GM18507 (cell line): Measurements from ENCODE around the gene FDCSP.
A peak's percentile ranks its signal among the peaks of the same experiment; 100 is the strongest.
"Not testable (repeated sequence)": the region's sequence is repeated elsewhere in the genome, so short reads cannot be mapped to it uniquely, and the experiment has no call there.

ENCODE experiments used
- DNase-seq: peaks from one replicate; pipeline ENCODE4 v3.0.0; 2011; ENCODE audit warnings: low read depth; ENCODE audit not compliant: insufficient read length; ENCODE audit errors: extremely low spot score
- FAIRE-seq: peaks from 2 replicates; lab custom pipeline; 2011; peaks lifted over from hg19 to GRCh38; lab: Jason Lieb, UNC

The FDCSP gene

DNA sequence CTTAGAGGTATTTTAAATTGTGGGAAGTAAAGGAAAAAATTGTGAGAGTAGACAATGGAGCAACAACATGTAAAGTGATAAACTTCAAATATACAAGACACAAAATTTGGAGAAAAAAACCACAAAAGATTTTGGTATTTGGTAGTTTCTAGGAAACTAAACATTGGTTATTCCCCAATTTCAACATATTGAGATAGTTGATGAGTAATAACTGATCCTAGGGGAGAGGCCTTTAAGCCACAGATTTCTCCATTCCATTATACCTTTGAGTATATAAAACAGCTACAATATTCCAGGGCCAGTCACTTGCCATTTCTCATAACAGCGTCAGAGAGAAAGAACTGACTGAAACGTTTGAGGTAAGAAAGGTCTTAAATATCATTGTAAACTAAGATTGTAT, at the start of gene FDCSP:
TSS of gene FDCSP (plus strand) at position 301 of the 400 bp plus-strand sequence. CDS start 5,071 bp downstream, outside the sequence.
- no peak for DNase-seq
- FAIRE-seq = no peak

DNA sequence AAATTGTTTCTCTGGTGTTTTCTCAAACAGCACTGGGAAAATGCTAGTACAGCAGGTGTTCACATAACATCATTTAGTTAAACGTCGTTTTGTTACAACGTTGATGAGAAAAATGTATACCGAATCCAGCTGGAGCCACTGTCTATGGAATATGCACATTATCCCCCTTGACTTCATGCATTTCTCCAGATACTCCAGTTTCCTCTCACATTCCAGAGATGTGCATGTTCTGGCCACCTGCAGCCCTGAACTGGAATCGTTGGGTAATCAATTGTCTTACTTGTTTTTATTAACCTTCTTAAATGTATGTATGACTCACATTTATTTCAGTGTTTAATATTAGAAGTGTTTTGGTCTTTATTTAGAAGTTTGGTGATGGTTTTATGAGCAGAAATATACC, 48.8 kb upstream of the FDCSP start:
- FAIRE-seq (no peak), DNase-seq (no peak)

DNA sequence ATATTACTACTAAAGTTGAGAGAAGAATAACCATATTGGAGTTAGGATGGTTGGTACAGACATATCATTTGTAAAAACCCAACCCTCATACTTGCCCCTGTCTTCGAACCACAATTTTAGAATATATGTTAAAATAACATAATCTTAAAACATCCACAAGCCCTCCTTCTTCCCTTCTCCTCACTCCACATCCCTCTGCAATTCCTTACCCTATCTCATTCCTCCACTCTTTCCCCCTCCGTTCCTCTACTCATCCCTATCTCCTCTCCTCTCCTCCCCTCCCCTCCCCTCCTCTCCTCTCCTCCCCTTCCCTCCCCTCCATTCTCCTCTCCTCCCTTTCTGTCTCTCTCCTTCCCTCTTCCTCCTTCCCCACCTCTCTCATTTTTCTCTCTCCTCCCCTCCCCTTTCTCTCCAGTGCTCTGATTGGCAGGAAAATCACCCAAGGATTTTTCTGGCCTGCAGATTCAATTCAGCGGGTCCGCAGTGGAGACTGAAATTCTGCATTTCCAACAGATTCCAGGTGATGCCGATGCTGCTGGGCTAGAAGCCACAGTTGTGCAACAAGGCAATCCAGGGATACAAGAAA, 47.8 kb upstream of the FDCSP start:
- FAIRE-seq (no peak), DNase-seq (no peak)

DNA sequence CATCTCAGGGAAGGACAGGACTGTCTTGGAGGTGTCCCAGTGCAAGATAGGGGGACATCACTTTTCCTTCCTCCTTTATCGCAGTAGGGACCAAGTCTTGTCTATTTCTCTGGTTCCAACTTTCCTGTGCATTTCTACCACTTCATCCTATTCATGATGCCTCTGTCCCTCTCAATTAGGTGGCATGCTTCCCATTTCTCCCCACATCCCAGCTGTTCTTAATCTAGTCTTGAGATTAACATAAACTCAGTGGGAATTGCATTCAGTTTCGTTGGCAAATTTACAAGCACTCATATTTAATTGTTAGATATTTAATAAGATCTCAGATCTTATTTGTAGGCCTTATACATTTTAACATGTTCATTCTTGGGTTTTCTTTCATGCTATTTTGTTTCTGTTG, 46.1 kb upstream of the FDCSP start:
- no peak for FAIRE-seq

DNA sequence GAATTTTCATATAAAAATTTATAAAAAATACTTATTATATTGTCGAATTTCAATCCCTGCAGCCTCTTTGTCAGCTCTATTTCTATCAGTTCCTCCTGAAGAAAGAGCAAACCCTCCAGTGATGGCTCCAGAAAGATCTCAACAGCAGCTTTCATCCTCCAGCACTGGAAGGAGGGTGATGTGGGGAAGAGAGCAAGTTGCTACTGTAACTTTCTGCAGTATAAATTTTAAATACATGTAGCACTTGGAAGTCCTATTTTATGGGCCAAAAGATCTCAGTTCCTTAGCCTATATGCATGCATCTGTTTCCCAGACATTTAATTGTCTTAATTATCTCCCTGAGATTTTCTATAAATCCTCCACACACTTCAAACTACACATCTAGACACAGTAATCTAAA, 44.1 kb upstream of the FDCSP start:
- FAIRE-seq (no peak), DNase-seq (no peak)

More for the DNA sequence above, 46.1 kb upstream of the FDCSP start:
- no peak for DNase-seq

DNA sequence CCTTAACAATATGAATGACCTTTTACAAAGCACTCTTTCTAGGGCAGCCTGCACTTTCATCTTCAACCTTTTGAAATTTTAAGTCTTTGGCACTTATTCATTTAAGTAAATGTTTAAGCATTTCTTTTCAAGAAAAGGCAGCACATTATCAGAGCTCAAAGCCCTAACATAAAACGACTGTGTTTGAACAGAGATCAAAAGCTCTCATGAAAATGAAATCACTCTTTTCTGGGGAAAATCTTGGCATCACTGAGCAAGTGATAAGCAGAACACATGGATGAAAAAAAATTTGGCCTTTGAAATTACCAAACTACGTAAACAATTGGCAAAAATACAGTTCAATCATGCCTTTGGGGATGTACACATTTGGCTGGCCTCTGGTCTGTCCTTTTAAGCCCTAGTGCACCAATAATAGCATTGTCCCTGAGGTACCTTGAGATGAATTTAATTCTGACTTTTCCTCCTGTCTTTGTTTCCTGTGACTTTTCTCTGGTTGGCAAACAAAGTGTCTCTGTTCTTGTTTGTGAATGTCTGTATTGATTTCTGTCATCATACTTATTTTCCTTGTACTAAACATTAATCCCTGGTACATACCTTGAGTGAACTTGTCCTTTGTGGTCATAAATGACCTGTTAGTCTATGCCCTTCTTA, 43.3 kb upstream of the FDCSP start:
- DNase-seq (no peak), FAIRE-seq (no peak)

DNA sequence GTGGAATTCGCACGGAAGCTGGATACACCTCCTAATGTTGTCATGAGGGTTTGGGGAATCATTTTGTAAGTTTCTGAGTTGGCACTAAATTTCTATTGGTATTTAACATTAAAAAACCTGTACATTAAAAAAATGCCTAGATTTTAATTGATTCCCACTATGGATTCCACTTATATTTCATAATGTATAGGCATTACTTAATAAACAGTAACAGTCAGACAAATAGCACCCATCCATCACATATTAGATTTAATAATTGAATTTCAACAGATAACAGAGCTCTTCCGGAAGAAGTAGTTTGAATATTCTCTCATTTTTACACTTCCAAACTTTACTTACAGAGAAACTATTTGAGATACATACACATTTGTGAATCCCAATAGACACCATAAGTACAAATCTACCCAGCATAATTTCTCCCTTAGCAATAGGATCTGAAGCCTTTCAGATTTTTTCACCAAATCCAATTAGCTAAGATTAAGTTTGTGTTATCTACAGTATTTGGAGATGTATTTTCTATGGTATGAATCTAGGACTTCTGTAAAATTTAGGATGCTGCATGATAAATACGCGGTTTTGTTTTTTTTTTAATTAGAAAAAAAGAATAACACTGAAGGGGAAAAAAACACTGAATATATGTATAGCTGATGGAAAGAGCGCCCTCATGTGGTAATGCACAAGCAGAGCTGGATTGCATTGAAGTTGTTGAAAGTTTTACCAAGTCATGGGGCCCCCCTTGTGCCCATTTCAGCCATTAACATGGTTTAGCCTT, 42.6 kb upstream of the FDCSP start:
- DNase-seq = no peak
- FAIRE-seq = peak; percentile 67

DNA sequence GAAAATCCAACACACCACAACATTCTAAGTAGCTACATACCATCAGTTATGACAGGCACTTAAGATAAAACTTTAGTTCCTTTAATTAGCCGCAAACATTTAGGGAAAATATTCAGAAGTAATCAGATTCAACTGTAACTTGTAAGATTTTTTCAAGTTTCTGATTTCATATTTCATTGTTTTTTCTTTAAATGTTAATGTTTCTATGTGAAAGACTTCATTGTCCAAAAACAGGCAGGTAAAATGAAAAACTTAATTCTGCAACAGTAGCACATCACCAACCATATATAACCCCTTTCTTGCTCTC, 42.0 kb upstream of the FDCSP start:
- no peak for DNase-seq
- FAIRE-seq = no peak

DNA sequence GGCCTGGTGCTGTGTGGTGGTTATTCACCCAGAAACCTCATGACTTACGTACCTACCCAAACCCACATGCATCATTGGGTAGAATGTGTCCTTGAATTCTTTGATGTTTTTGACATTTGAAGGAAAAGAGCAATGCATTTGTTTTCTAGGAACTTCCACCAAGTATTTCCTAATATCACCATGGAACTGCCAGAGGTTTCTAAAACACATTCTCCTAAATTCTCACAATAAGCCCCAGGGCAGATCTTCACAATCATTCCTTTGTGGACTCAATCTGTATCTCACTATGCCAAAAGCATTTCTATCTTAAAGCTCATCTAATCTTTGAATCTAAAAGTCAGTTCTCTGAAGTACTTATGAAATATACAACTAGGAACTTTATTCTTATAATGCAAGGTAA, 38.7 kb upstream of the FDCSP start:
- no peak for FAIRE-seq
- DNase-seq = no peak

DNA sequence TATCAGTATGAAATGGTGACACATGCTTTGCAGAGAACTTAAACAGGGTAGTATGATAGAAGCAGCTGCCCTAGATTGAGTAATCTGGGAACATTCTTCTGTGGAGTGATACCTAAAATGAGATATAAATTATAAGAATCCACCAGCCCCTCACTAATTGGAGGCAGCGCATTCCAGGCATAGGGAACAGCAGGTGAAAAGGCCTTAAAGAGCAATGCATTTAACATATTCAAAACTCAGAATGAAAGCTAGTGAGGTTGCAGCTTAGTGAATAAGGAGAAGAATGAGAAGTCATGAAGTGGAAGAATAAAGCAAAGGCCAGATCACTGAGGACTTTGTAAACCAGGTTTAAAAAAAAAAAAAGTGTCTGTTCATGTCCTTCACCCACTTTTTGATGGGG, 35.3 kb upstream of the FDCSP start:
- DNase-seq (no peak), FAIRE-seq (no peak)

DNA sequence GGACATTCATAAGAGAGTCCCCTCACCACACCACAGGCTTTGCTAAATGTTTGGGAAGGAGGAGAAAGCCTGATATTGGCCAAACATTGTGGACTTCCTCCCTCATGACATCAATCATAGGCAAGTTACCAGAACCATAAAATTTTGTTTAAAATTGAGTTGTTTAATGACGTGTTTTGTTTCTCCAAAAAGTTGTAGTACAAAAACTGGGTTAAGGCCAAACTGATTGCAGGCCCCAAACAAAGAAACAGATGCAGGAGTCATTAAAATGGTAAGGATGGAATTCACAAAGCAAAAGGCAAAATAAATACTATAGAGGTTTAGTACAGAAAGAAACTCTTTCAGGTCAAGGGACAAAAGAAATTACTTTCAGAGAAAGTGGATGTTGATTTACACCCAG, 34.3 kb upstream of the FDCSP start:
- FAIRE-seq = no peak
- no peak for DNase-seq

DNA sequence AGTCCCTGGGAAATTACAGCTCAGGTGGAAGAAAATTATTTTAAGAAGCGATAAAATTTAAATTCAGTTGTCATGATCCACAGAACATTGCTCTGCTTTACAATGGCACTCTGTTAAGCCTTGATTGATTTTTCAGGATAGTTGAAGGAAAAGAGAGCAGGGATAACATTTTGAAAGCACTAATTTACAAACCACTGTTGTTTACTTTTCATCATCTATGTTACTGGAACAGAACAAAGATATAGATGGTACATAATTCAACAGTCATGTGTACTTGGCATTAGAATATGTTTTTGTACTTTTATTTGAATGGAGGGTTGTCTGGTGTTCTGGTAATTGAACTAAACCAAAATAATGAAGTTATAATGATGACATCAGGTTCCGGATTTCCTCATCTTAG, 33.0 kb upstream of the FDCSP start:
- DNase-seq = no peak
- no peak for FAIRE-seq

DNA sequence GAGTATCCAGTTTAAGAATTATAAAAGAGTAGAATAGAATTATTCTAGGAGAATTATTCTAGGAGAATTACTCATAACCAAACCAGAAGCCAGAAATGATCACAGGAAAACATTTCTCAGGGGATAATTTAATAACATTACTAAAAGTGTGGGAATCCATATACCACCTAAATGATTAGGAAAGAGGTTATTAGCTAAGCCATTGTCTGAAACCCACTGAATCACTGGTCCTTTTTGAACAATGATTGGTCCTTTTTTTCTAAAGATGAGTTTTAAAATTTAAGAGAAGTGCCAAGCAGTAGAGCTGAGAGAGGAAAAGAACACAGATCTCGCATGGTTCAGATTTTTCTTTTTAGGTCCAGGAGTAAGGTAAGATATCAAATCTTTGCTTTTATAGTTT, 30.5 kb upstream of the FDCSP start, which contains the start of gene ODAM:
TSS of gene ODAM (plus strand) at position 301 of the 400 bp plus-strand sequence. CDS start 819 bp downstream, outside the sequence.
- no peak for DNase-seq
- no peak for FAIRE-seq

DNA sequence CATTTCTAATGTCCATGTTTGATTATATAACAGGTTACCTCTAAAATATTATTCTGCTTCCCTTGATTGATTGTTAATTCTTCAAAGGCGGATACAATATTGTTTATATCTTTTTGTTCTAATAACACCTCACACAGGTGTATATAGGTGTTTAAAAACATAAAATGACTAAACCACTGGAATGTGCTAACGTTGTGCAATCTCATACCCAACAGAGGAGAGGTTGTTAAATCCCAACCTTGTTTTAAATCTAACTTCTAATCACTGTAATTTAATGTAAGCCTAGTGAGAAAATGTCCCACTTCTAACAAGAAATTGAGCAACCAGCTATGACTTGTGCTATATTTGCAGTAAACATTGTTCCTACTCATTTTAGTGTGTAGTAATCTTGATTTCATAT, 29.1 kb upstream of the FDCSP start:
- no peak for DNase-seq
- no peak for FAIRE-seq

DNA sequence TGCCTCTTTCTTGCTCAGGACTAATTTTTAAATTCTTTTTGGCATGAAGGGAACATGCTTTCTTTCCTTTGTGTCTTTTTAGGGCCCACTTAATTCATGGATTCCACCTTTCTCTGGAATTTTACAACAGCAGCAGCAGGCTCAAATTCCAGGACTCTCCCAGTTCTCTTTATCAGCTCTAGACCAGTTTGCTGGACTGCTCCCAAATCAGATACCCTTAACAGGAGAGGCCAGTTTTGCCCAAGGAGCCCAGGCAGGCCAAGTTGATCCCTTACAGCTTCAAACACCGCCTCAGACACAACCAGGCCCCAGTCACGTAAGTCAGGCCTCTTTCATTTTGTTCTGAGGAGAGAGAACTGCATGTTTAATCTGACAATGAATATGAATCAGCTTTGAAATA, 28.1 kb upstream of the FDCSP start:
- DNase-seq = no peak
- FAIRE-seq = no peak

DNA sequence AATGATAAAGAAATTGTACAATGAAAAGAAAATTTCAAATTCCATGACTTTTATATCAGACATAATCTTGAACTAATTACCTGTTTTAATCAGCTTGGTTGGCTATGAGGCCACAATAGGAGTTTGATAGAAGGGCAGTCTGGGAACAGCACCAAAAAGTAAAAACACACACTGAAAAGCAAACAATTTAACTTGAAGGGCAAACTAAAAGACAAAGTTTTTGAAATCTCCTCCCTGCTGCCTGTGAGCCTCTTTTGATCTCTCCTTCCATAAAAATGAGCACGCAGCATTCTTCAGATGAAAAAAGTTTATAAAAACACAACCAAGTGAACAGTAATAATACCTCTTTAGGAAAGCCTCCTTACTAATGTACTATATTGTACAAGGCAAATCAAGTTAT, 22.3 kb upstream of the FDCSP start:
- no peak for FAIRE-seq
- no peak for DNase-seq

DNA sequence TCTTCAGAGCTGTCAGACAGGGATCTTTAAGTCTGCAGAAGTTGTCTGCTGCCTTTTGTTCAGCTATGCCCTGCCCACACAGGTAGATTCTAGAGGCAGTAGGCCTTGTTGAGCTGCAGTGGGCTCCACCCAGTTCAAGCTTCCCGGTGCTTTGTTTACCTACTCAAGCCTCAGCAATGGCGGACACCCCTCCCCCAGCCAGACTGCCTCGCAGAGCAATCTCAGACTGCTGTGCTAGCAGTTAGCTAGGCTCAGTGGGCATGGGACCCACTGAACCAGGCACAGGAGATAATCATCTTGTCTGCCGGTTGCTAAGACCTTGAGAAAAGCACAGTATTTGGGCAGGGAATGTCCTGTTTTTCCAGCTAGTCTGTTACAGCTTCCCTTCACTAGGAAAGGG, 13.2 kb upstream of the FDCSP start:
- not testable (repeated sequence) for DNase-seq, FAIRE-seq

DNA sequence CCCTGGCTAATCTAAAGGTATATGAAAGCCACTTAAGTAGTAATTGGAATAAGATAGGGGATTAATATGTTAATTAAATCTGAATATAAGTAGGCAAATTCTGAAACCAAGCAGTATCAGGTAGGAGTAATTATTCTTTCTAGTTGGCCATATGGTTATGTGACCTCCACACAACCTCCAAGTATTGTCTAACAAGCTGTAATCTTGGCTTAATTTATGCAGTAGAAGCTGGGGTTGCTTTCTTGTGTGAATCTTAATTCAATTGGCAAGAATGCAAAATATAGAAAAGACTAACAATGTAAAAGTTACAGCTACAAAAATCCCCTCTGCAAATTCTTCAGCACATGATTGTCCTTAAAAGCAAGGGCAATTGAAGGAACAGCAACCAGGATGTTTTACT, 9.8 kb upstream of the FDCSP start:
- FAIRE-seq, DNase-seq: not testable (repeated sequence)

DNA sequence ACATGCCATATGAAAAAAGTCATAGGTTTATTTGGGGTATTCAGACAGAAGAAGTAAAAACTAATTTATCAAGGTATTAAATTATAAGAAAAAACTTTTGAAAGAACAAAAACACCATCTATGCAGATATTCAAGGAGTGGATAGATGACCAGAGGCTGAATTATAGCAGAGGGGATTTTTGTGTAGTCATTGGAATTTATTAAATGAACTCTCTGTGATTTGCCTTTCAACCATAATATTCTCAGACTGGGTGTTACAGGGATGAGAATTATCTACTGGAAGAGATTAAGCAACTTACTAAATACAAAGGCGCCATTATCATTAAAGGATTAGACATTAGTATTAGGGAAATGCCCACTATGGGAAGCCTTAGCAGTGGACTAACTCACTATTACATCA, 9.4 kb upstream of the FDCSP start:
- DNase-seq, FAIRE-seq: not testable (repeated sequence)

DNA sequence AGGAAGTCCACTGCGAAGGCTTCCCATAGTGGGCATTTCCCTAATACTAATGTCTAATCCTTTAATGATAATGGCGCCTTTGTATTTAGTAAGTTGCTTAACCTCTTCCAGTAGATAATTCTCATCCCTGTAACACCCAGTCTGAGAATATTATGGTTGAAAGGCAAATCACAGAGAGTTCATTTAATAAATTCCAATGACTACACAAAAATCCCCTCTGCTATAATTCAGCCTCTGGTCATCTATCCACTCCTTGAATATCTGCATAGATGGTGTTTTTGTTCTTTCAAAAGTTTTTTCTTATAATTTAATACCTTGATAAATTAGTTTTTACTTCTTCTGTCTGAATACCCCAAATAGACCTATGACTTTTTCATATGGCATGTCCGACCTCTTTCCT, 4.5 kb upstream of the FDCSP start:
- DNase-seq, FAIRE-seq: not testable (repeated sequence)

DNA sequence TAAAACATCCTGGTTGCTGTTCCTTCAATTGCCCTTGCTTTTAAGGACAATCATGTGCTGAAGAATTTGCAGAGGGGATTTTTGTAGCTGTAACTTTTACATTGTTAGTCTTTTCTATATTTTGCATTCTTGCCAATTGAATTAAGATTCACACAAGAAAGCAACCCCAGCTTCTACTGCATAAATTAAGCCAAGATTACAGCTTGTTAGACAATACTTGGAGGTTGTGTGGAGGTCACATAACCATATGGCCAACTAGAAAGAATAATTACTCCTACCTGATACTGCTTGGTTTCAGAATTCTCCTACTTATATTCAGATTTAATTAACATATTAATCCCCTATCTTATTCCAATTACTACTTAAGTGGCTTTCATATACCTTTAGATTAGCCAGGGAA, 4.1 kb upstream of the FDCSP start:
- not testable (repeated sequence) for FAIRE-seq, DNase-seq
